HG03103 (cell line): Measurements from ENCODE around the gene CFAP221.

Experiments
- ATAC-seq: cut with Tn5 transposase; IDR thresholded peaks from one replicate; pipeline ENCODE4 v1.9.1; 2021; ENCODE audit warnings: low read depth; ENCODE audit not compliant: unreplicated experiment

The CFAP221 gene

DNA sequence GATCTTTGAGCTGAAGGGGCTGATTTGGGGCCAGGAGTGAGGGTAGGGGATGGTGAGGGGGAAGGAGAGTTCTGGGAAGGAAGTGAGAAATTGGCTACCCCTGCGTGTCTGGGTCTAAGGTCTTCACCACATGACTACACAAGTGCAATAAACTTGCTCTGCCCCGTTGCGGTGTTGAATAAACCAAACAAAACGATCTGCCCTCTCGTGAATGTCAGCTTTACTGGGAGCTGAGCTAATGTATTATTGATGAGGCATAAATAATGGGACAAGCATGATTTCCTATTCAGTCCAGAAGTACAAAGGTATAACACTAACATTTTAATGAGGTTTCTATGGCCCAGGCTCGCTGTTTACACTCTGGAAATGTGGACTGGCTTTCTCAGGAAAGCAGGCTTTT is 8.0 kb upstream of the CFAP221 start:
- ATAC-seq, result no peak

DNA sequence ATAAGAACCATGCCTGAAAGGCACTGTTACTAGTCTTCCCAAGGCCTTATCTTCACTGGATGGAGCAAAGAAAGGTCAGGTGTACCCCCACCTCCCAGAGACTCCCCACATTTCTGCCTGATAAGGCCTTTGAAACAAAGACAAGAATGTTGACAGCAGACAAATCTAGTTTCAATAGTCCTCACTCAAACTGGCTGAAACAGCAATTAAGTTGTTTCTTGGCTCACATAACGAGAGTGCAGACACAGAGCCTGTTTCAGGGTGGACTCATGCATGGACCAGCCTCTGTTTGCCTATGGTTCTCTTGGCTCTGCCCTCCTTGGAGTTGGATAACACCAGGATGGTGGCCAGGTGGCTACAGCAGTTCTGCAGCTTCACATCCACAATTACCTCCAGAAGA is 7.5 kb upstream of the CFAP221 start:
- ATAC-seq, result no peak

DNA sequence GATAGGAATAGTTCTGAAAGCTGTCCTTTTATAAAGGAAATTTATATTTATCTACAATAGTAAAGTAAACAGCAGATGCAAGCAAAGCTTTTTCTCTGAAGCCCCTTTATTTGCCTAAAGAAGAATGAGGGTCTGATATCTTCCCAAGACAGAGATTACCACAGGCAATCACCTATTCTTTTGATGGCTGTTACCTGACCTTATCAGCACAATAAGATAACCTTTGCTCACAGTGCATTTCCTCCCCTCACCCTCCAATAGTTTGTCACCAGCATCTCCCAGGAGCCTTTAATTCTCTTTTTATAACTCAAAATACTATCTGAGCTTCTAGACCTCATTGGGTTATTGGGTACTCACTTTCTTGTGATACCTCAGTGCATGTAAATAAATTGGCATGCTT is 6.5 kb upstream of the CFAP221 start:
- ATAC-seq, result no peak

DNA sequence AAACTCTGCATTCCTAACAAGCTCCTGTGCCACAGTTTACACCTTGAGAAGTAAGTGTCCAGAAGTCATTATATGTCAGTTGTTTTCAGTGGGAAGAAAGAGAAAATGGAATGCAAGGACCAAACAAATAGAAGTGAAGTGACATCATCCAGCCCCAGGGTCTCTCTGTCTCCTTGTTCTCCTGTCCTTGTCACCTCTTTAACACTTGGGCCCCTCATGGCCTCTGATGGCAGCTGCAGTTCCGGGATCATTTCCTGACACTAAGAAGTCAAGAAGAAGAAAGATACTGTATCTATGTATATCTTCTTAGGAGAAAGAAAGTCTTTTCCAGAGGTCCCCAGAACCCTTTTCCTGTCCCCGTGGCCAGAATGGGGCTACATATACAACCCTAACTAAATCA is 2.8 kb upstream of the CFAP221 start:
- no peak for ATAC-seq

DNA sequence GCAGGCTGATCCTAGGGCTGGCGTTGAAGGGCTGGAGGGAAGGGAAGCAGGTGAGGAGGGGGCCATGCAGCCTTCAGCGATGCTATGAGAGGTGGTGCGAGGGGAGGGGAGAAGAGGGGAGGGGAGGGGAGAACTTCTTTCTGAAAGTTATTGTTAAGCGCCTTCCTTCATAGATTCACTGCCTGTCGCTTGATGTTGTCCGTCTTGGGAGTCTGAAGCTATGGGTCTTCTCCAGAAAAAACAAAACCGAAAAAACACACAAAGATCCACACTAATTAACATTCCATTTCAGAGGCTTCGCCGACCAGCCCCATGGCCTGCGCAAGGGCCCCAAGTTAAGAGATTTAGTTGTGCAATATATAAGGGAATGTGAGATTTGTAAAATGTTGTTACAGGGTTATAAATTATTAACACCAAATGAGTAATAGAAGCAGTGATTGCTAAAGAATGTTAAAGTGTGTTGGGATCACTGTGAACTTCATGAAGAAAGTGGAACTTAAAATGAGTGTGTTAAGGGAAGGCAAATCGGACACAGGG is 758 bp downstream of the CFAP221 start:
- ATAC-seq, result no peak

DNA sequence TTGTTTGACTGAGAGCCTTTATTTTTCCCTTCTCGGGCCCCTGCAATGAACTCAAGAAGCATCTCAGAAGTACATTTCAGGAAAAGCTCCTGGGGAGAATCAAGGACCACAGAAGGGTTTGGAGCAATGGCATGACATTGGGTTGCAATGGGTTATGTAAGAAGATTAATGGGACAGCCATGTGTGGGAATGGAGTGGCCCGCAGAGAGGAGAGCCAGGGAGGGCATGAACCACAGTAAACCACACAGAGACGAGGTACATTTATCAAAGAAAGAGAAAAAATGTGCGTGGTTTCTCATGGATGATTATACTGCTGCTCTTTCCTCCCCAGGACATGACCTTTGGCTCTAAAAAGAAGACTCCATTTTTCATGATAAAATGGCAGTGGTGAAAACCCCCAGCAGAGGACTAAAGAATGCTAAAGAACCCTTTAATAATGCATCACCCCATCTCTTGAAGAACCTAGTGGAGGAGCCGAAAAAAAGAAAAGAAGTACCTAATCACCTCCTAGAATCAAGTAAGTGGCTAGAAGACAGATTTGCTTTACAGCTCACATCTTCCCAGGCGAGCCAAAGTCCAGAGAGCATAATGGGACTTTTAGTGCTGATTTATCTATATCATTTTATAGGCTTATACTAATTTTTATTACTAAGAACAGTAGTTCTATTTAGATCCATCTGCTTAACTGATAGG is 1.7 kb downstream of the CFAP221 start:
- ATAC-seq, result no peak

DNA sequence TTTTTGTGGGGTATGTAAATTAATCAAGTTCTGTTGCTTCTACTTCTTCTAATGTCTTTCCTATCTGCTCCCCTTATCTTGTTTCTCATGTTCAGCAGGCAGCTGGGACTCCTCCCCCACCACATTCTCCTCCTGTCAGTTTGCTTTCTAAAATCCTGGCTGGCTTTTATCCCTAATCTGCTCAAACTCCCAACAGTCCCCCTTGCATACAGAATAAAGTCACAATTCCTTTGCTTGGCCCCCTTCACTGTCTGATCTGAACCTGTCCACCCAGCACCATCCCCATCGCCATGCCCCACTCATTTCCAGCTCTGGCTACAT is 2.2 kb downstream of the CFAP221 start:
- ATAC-seq, result no peak

DNA sequence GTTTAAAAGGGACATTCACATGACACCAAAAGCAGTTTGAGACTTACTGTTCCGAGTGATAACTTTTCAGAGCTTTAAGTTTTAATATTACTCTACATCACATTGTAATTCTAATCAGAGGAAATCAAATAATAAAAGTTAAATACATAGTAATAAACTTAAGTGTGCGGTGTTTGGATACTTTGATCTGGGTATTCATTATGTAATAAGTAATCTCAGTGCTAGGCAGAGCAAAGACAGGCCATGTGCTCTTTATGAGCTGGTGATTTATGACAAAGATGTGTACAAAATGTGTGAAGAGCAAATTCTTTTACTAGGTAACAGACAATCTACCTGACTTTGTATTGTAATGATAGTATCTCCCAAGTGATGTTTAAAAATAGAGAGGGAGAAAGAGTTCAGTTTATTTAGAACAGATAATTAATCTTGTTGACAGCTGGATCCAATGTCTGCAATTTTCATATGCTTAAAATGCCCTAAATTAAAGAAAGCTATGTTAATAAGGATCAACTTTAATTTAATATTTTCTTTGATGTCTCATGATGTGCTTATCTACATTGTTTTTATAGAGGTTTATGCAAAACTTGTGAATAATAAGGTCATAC is 4.4 kb downstream of the CFAP221 start:
- no peak for ATAC-seq

DNA sequence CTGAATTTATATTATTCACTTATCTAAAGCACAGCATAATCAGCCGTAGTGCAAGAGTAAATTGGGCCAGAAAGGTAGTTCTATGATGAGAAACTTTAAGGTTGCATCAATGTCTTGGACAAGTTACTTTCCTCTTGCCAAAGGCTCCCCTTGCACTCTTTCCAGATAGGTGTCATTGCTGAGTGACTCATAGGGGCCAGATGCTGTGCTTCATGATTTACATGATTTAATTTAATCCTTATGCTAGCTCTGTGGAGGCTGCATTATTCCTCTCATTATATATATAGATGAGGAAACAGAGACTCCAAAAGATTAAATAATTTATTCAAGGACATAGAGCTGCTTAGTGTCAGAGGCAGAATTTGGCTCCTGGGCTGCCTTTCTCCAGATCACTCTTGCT is 5.0 kb downstream of the CFAP221 start:
- no peak for ATAC-seq

DNA sequence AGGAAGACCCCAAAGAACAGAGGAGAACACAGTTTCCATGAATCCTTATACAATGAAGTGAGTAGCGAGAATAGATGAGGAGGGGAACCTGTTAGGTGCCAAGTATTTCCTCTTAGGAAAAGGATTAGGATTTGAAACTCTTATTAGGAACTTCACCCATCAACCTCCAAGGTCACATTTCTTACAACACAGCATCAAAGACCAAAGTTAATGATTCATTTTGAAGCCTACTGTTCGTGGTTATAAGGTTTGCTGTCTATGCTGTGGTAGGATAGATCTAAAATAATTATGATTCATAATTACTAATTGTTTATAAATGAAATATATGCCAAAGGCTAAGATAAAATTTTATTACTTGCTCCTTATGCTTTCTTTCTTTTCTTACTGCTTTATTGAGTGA is 6.1 kb downstream of the CFAP221 start:
- ATAC-seq, result no peak

DNA sequence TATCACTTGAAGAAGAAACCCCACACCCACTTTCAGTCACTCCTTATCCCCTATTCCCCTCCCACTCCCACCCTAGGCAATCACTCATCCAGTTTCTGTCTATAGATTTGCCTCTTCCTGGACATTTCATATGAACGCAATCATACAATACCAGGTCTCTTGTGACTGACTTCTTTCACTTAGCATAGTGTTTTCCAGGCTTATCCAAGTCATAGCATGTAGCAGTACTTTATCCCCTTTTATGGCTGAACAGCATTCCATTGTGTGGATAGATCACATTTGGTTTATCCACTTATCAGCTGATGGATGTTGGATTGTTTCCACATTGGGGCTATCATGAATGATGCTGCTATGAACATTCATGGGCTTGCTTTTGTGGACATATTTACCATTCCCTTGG is 6.6 kb downstream of the CFAP221 start:
- ATAC-seq, result no peak

DNA sequence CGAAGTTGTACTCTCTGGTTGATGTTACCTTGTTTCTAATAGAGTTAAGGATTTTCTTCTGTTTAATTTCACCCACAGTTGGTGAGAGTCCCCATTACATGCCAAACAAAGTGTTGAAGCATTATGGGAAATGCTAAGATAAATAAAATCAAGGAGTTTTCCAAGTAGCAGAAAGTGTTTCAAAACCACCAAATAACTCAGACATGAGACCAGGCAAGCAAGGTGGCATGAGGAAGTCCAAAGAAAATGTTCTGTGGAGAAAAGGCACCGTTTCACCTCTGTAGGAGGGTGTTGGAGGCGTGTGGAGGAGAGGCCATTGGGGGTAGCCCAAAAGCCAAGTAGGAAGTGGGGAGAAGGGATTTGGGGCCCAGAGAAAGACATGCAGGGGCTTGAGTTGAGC is 8.7 kb downstream of the CFAP221 start:
- no peak for ATAC-seq

DNA sequence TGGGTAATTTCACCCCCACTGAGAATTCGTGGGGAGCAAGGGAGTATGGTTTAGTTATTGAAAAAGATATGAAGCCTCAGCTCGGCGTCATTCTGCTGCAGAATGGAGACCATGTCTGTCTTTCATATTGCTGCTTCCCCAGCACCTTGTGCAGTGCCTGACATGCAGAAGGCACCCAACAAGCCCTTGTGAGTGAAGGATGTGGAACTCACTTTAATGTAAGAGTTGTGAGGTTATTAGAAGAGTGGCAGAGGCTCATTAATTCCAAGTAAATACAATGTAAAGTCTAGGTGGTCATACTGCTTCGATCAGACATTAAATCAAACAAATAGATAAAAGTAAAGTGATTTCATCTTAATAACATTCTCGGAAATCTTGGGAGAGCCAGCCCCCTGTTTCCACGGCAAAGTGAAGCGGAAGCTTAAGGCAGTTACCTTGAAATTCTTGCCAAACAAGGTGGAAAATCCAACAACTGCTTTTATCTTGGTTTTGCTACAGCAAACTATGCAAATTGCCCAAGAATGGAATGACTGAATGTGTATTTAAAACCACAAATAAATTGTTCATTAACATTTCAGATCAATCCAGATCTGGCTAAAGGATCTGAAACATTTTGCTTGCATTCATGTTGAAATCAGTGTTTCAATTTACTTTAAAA is 9.6 kb downstream of the CFAP221 start:
- no peak for ATAC-seq

DNA sequence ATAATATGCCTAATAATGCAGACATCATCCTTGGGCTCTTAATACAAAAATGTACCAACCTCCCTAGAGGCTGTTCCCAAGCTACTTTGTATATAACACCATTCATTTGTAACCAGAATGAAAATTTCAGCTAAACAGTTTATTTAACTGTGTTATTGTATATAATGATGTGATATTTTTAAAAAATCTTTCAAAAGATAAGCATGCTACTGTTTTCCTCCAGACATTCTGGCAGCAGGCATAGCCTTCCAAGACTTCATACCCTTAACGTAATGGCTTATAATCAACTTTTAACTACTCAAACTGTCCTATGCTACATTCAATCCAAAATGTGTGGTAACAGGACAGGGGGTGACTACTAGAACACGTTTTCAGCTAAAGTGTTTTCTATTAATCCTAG is 21.2 kb downstream of the CFAP221 start:
- ATAC-seq, result no peak

DNA sequence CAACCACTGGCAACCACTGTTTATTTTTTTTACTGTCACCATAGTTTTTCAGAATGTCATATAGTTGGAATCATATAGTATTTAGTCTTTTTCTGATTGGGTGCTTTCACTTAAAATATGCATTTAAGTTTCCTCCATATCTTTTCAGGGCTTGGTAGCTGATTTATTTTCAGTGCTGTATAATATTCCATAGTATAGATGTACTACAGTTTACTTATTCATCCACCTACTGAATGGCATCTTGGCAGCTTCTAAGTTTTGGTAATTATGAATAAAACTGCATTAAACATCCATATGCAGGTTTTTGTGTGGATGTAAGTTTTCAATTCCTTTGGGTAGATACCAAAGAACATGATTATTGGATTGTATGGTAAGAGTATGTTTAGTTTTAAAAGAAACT is 23.0 kb downstream of the CFAP221 start:
- ATAC-seq, result no peak

DNA sequence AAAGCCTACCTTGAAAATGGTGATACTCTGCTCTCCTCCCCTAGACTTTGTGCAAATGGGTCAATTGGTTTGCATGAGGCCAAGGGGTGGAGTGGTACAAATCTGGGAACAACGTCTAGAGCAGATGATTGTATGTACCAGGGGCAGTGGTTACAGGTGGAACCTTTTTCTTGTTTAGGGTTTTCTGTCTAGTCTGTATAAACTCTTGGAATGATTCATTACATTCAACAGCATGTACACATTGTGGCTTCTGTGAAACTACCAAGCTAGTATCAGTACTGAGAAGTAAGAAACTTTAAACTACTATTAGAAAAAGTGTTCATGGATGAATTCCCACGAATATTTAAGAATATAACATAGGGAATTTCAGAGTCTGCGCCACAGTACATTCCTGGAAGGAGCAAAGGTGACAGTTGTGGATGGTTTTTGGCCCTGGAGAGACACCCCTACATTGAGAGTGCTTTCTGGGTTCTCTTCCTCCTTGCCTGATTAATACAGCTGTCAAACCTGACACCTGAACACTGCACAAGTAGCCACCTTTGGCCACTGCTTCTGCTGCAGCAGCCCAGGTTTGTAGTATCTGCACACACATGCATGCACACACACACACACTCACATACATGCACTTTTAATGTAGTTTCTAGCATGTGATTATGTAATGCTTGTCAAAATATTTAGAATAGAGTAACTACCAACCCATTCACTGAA is 30.0 kb downstream of the CFAP221 start:
- ATAC-seq, result peak; percentile 95

DNA sequence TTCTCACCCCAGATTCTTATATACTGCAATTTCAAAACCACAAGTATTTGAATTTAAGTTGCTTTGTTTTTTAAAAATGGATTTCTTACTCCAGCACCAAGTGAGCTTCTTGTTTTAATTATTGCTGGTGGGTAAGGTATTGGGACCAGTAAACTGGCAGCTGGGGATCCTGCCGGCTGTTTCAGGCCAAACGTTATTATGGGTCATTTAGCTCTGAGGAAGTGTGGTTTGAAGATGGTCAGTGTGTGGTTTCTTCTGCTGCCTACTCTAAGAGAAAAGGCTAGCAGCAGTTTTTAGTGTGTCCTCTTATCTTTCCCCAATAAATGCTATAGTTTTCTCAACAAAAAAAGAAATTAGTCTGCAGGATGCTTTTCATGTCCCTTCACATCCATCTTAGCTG is 30.6 kb downstream of the CFAP221 start:
- ATAC-seq, result no peak

DNA sequence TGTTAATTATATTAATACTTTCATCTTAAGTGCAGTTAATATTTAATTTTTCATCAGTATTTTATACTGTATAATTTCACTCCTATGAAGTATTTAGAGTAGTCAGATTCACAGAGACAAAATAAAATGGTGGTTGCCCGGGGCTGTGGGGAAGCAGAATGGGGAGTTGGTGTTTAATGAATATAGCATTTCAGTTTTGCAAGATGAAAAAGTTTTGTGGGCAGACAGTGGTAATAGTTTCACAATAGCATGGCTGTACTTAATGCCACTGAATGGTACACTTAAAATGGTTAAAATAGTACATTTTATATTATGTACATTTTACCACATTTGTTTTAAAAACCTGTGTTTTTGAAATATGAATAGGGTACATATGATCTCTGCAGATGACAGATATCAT is 31.2 kb downstream of the CFAP221 start:
- ATAC-seq, result no peak

DNA sequence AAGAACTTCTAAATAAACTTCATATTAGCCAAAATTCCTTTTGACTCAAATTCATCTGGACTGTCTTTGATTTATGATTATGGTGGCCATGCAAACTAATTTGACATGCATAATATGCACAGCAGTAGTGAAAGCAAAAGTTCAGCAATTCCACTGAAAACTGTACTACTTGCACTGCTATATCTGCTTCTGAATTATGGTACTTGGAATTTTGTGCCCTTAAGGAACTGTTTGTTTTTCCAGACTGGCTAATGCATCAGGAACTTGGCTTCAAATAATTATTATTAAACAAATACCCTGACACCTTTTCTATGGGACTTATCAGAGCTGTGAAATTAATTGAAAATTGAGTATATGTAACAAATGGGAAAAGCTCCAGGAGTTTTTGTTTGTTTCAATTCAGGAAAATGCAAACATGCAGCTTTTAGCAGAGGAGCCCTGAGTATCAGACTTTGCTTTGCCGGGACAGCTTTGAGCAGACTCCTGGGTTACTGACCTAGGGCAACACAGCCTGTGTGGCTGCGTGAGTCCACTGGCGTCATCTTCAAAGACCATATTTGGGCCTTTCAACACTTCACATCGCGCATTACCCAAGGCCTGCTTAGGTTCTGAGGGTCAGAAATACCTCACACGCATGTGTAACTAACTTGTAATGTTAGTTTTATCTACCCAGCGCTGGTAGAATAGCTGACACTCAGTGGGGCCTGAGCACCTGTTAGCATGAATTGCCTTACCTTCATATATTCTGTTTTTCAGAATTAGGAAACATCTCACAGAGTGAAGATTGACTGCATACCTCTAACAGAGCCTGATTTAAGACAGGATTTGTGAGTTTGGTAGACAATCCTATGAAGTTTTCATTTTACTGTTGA is 35.4 kb downstream of the CFAP221 start:
- ATAC-seq, result no peak

DNA sequence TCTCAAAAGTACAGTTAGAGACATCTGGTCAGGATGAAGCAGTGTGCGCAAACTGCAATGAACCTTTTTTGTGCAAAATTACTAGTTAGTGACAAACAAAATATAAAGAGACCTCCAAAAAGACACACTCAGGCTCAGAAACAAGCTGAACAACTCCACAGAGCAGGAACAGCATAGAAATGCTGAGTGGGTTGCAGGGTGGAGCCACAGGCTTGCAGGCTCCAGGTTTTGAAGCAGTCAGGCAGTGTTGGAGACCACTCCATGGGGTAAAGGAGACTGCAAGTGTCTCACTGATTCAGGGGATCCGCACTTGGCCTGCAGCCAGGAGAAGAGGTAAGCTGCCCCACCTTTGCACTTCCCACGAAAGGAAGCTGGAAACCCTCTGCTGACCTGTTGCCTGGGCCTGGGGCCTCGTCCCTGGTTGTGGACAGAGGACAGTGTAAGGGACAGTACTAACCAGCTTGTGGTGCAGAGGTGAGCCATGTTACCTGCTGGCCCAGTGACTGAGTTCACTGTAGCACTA is 36.4 kb downstream of the CFAP221 start:
- no peak for ATAC-seq
